ENCODE data around the gene PTPRC.

DNA sequence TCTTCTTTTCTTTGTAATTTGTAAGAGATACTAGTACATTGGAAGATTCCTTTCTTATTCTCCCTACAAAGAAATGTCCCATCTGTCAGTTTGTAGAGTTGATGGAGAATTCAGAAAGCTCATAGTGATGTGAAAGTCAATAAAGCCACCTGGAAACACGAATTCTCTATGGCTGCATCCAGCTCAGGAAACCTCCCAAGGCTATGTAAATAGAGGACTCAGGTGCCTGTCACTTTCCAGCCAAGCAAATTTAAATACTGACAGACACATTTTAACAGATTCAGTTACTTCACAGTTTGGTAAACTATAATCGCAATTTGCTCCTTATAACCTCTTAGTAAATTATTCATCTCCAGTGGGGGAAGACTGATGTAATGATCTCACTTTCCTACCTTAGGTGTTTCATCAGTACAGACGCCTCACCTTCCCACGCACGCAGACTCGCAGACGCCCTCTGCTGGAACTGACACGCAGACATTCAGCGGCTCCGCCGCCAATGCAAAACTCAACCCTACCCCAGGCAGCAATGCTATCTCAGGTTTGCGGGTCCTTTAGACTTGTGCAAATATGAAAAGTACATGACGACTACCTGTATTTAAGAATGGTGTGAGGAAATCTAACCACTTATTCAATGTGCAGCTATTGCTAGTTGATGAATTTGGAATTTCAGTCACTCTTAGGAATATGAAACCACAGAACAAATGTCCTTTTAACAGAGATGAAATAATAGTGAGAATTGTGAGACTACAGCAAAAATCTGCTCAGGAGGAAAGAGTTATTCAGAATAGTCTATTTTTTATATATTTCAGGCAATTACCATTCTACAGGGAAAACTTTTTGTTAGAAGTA lies 60.6 kb downstream of the PTPRC start:
- TF ChIP-seq TCF12 (IDR thresholded peaks at IDR 0.05; ENCODE audit: low read depth) (no peak), EP300 (IDR thresholded peaks at IDR 0.05; ENCODE audit: borderline replicate concordance) (no peak), YY1 (IDR thresholded peaks at IDR 0.05; ENCODE audit: low read depth) (no peak), EGR1 (IDR thresholded peaks at IDR 0.05) (no peak), NFIC (IDR thresholded peaks at IDR 0.05) (no peak), FOXM1 (IDR thresholded peaks at IDR 0.05; ENCODE audit: borderline replicate concordance, low read depth) (no peak), CEBPB (IDR thresholded peaks at IDR 0.05) (no peak), ZBTB7A (IDR thresholded peaks at IDR 0.05; ENCODE audit: low read depth) (no peak), CREB1 (IDR thresholded peaks at IDR 0.05; ENCODE audit: low read depth) (no peak), TEAD4 (IDR thresholded peaks at IDR 0.05) (no peak), TAF1 (IDR thresholded peaks at IDR 0.05; ENCODE audit: low read depth) (no peak)
- TF ChIP-seq, protein P1, sequence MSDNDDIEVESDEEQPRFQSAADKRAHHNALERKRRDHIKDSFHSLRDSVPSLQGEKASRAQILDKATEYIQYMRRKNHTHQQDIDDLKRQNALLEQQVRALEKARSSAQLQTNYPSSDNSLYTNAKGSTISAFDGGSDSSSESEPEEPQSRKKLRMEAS (IDR thresholded peaks at IDR 0.05): no peak
- TF ChIP-seq, protein P2, sequence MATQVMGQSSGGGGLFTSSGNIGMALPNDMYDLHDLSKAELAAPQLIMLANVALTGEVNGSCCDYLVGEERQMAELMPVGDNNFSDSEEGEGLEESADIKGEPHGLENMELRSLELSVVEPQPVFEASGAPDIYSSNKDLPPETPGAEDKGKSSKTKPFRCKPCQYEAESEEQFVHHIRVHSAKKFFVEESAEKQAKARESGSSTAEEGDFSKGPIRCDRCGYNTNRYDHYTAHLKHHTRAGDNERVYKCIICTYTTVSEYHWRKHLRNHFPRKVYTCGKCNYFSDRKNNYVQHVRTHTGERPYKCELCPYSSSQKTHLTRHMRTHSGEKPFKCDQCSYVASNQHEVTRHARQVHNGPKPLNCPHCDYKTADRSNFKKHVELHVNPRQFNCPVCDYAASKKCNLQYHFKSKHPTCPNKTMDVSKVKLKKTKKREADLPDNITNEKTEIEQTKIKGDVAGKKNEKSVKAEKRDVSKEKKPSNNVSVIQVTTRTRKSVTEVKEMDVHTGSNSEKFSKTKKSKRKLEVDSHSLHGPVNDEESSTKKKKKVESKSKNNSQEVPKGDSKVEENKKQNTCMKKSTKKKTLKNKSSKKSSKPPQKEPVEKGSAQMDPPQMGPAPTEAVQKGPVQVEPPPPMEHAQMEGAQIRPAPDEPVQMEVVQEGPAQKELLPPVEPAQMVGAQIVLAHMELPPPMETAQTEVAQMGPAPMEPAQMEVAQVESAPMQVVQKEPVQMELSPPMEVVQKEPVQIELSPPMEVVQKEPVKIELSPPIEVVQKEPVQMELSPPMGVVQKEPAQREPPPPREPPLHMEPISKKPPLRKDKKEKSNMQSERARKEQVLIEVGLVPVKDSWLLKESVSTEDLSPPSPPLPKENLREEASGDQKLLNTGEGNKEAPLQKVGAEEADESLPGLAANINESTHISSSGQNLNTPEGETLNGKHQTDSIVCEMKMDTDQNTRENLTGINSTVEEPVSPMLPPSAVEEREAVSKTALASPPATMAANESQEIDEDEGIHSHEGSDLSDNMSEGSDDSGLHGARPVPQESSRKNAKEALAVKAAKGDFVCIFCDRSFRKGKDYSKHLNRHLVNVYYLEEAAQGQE (IDR thresholded peaks at IDR 0.05; ENCODE audit: low read depth): no peak
- TF ChIP-seq, protein P3, sequence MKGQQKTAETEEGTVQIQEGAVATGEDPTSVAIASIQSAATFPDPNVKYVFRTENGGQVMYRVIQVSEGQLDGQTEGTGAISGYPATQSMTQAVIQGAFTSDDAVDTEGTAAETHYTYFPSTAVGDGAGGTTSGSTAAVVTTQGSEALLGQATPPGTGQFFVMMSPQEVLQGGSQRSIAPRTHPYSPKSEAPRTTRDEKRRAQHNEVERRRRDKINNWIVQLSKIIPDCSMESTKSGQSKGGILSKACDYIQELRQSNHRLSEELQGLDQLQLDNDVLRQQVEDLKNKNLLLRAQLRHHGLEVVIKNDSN (IDR thresholded peaks at IDR 0.05): no peak

Measured in Ishikawa (cell line).